ENCODE measurements around the gene UCHL1. TPM values are rescaled to one million over a fixed set of nuclear protein-coding genes. Genes with fewer than 3 reads are reported as not detected.

Gene UCHL1
- total RNA-seq, 1 experiment from 2014 or later = 0.54 TPM

- Histone ChIP-seq H3K9me2 (ENCODE audit: insufficient read depth) (no peaks in the 10 kb centered on the region), H3K9me3 (ENCODE audit: control insufficient read depth in 1 of 2, insufficient read depth in 1 of 2, low read depth in 1 of 2, low read length in 2 of 2) (no peaks in the 10 kb centered on the region), H3K79me2 (ENCODE audit: insufficient read depth, low read length) (no peaks in the 10 kb centered on the region), H4K20me1 (ENCODE audit: insufficient read depth) (no peaks in the 10 kb centered on the region), H3K4me3 (replicated peaks in 1 of 2; ENCODE audit: low read depth in 1 of 2, low read length in 2 of 2) (no peak overlapping the region), H3K4me1 (ENCODE audit: control insufficient read depth in 1 of 2, insufficient read depth in 2 of 2, low read length in 2 of 2) (no peaks in the 10 kb centered on the region), H3K27me3 (ENCODE audit: insufficient read depth, low read length) (no peaks in the 10 kb centered on the region), H3K9ac (ENCODE audit: low read length) (no peak overlapping the region), H2AFZ (ENCODE audit: low read depth, low read length, poor library complexity, severe bottlenecking) (no peak overlapping the region), H3K36me3 (ENCODE audit: control insufficient read depth in 1 of 2, insufficient read depth in 2 of 2, low read length in 2 of 2) (no peaks in the 10 kb centered on the region), H3K4me2 (ENCODE audit: low read length) (no peak overlapping the region), H3K27ac (ENCODE audit: low read depth, low read length) (no peak overlapping the region)
- ChIA-PET RAD21 (ENCODE audit: low non-redundant PET in 1 of 2, low total read pairs in 2 of 2, uncharacterized antibody in 2 of 2, unreplicated experiment in 2 of 2) (no interaction called here), CTCF (interaction anchor here (1.0 kb wide), 1 partner anchor 14 kb away, joined by 3 read pairs; no protein-coding TSS in a partner anchor), POLR2A (no interaction called here)
- TF ChIP-seq CEBPB (IDR thresholded peaks at IDR 0.05; ENCODE audit: low read depth) = no peak
- no peak for TF ChIP-seq POLR2A (IDR thresholded peaks at IDR 0.05; ENCODE audit: borderline replicate concordance, extremely low read depth, insufficient read depth, insufficient read length)
- TF ChIP-seq FOSL1 (IDR thresholded peaks at IDR 0.05; ENCODE audit: low read depth) = no peak
- TF ChIP-seq EZH2 (IDR thresholded peaks at IDR 0.05) = no peak
- no peak for TF ChIP-seq MAX (IDR thresholded peaks at IDR 0.05)
- TF ChIP-seq CBX3 (IDR thresholded peaks at IDR 0.05; ENCODE audit: low read depth) = no peak
- no peak for TF ChIP-seq SRF (IDR thresholded peaks at IDR 0.05; ENCODE audit: low read depth)
- no peak for TF ChIP-seq EZH2phosphoT487 (IDR thresholded peaks at IDR 0.05; ENCODE audit: borderline replicate concordance)
- TF ChIP-seq, protein P1, sequence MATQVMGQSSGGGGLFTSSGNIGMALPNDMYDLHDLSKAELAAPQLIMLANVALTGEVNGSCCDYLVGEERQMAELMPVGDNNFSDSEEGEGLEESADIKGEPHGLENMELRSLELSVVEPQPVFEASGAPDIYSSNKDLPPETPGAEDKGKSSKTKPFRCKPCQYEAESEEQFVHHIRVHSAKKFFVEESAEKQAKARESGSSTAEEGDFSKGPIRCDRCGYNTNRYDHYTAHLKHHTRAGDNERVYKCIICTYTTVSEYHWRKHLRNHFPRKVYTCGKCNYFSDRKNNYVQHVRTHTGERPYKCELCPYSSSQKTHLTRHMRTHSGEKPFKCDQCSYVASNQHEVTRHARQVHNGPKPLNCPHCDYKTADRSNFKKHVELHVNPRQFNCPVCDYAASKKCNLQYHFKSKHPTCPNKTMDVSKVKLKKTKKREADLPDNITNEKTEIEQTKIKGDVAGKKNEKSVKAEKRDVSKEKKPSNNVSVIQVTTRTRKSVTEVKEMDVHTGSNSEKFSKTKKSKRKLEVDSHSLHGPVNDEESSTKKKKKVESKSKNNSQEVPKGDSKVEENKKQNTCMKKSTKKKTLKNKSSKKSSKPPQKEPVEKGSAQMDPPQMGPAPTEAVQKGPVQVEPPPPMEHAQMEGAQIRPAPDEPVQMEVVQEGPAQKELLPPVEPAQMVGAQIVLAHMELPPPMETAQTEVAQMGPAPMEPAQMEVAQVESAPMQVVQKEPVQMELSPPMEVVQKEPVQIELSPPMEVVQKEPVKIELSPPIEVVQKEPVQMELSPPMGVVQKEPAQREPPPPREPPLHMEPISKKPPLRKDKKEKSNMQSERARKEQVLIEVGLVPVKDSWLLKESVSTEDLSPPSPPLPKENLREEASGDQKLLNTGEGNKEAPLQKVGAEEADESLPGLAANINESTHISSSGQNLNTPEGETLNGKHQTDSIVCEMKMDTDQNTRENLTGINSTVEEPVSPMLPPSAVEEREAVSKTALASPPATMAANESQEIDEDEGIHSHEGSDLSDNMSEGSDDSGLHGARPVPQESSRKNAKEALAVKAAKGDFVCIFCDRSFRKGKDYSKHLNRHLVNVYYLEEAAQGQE (IDR thresholded peaks at IDR 0.05; ENCODE audit: low read depth) = no peak
- no peak for TF ChIP-seq ZFX (IDR thresholded peaks at IDR 0.05)
- TF ChIP-seq SIN3A (IDR thresholded peaks at IDR 0.05; ENCODE audit: low read depth) = no peak
- TF ChIP-seq, protein P2, sequence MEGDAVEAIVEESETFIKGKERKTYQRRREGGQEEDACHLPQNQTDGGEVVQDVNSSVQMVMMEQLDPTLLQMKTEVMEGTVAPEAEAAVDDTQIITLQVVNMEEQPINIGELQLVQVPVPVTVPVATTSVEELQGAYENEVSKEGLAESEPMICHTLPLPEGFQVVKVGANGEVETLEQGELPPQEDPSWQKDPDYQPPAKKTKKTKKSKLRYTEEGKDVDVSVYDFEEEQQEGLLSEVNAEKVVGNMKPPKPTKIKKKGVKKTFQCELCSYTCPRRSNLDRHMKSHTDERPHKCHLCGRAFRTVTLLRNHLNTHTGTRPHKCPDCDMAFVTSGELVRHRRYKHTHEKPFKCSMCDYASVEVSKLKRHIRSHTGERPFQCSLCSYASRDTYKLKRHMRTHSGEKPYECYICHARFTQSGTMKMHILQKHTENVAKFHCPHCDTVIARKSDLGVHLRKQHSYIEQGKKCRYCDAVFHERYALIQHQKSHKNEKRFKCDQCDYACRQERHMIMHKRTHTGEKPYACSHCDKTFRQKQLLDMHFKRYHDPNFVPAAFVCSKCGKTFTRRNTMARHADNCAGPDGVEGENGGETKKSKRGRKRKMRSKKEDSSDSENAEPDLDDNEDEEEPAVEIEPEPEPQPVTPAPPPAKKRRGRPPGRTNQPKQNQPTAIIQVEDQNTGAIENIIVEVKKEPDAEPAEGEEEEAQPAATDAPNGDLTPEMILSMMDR (IDR thresholded peaks at IDR 0.05 in 2 of 3, conservative IDR thresholded peaks at IDR 0.05 in 1 of 3; ENCODE audit: borderline replicate concordance in 1 of 3, insufficient read depth in 1 of 3, low read depth in 2 of 3, low read length in 2 of 3) = no peak
- TF ChIP-seq SP1 (IDR thresholded peaks at IDR 0.05; ENCODE audit: low read depth) = no peak
- no peak for TF ChIP-seq ATF3 (IDR thresholded peaks at IDR 0.05)
- TF ChIP-seq EGR1 (IDR thresholded peaks at IDR 0.05; ENCODE audit: low read depth) = no peak
- TF ChIP-seq ZNF274 (IDR thresholded peaks at IDR 0.05; ENCODE audit: low read depth, low read length) = no peak
- no peak for TF ChIP-seq TCF7L2 (IDR thresholded peaks at IDR 0.05; ENCODE audit: borderline replicate concordance, extremely low read depth, insufficient read depth, insufficient read length)
- BruUV-seq (replicated peaks) = no TSS peak
- ATAC-seq = no peak
- intact Hi-C loops (cut with micrococcal nuclease) = no loop called here
- no peak for DNase-seq (ENCODE audit: low read depth, low spot score)
Observed at GRCh38 chr4:41305476-41305875, 48.7 kb downstream of the UCHL1 start.
